ENCODE results near the gene CEACAM20.

DNA sequence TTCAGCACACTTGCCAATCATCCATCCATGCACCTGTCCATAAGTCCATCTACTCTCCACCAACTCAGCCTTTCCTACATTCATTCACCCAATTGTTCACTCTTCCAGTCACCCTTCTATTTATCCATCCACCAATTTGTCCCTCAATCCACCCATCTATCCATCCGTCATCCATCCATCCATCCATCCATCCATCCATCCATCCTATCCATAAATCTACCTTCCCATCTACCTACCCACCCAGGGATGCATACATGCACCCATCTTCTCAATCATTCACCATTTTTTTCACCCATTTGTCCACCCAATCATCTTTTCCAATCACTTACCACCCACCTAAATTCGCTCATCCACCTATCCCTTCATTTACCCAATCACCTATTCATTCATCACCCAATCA is 14.6 kb upstream of the CEACAM20 start:
- TF ChIP-seq, protein P1, sequence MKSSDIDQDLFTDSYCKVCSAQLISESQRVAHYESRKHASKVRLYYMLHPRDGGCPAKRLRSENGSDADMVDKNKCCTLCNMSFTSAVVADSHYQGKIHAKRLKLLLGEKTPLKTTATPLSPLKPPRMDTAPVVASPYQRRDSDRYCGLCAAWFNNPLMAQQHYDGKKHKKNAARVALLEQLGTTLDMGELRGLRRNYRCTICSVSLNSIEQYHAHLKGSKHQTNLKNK (CRISPR knock-in tag; IDR thresholded peaks at IDR 0.05) = no peak
- no peak for TF ChIP-seq CREM (CRISPR knock-in tag; IDR thresholded peaks at IDR 0.05)
- TF ChIP-seq, protein P2, sequence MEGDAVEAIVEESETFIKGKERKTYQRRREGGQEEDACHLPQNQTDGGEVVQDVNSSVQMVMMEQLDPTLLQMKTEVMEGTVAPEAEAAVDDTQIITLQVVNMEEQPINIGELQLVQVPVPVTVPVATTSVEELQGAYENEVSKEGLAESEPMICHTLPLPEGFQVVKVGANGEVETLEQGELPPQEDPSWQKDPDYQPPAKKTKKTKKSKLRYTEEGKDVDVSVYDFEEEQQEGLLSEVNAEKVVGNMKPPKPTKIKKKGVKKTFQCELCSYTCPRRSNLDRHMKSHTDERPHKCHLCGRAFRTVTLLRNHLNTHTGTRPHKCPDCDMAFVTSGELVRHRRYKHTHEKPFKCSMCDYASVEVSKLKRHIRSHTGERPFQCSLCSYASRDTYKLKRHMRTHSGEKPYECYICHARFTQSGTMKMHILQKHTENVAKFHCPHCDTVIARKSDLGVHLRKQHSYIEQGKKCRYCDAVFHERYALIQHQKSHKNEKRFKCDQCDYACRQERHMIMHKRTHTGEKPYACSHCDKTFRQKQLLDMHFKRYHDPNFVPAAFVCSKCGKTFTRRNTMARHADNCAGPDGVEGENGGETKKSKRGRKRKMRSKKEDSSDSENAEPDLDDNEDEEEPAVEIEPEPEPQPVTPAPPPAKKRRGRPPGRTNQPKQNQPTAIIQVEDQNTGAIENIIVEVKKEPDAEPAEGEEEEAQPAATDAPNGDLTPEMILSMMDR (IDR thresholded peaks at IDR 0.05) = no peak
- no peak for TF ChIP-seq JUN (CRISPR knock-in tag; IDR thresholded peaks at IDR 0.05)
- TF ChIP-seq GABPB1 (CRISPR knock-in tag; IDR thresholded peaks at IDR 0.05) = no peak
- no peak for TF ChIP-seq MAX (CRISPR knock-in tag; IDR thresholded peaks at IDR 0.05)
- TF ChIP-seq, protein P3, sequence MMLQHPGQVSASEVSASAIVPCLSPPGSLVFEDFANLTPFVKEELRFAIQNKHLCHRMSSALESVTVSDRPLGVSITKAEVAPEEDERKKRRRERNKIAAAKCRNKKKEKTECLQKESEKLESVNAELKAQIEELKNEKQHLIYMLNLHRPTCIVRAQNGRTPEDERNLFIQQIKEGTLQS (CRISPR knock-in tag; conservative IDR thresholded peaks at IDR 0.05) = no peak
- TF ChIP-seq ZNF121 (CRISPR knock-in tag; IDR thresholded peaks at IDR 0.05) = no peak
- no peak for TF ChIP-seq TEAD4 (CRISPR knock-in tag; IDR thresholded peaks at IDR 0.05)
- TF ChIP-seq STAT6 (CRISPR knock-in tag; conservative IDR thresholded peaks at IDR 0.05; ENCODE audit: low read depth) = no peak
- TF ChIP-seq ARID4B (CRISPR knock-in tag; IDR thresholded peaks at IDR 0.05; ENCODE audit: borderline replicate concordance) = no peak
- TF ChIP-seq RORB (CRISPR knock-in tag; IDR thresholded peaks at IDR 0.05) = no peak
- TF ChIP-seq NFATC4 (CRISPR knock-in tag; IDR thresholded peaks at IDR 0.05) = no peak
